Hindlimb muscle (tissue), 1 donor: Measurements from ENCODE around the gene CLDN12. TPM values are rescaled to one million over a fixed set of nuclear protein-coding genes. Genes with fewer than 3 reads are reported as not detected.

Experiments
- DNase-seq: peaks from one replicate; pipeline ENCODE4 v3.0.0-alpha.2; 2013
- polyA plus RNA-seq: library from polyadenylated mRNA; unstranded; fragments of 120-200 nt; gene quantifications from one replicate; pipeline ENCODE4 v1.2.1, GENCODE V29; 2013; ENCODE audit not compliant: insufficient read length

CLDN12 gene
- polyA plus RNA-seq, result 19.6 TPM

- peak; percentile 88 for DNase-seq
These were observed at the start of gene CLDN12 for GRCh38 chr7:90403174-90404113. Gene CLDN12 (plus strand): TSS chr7:90403461. CDS start chr7:90412677, 9,216 bp downstream.

- no peak for DNase-seq
These were observed 19.8 kb upstream of the CLDN12 start for GRCh38 chr7:90383422-90383821.

- DNase-seq, result no peak
These were observed 19.4 kb upstream of the CLDN12 start for GRCh38 chr7:90383861-90384260.

DNA sequence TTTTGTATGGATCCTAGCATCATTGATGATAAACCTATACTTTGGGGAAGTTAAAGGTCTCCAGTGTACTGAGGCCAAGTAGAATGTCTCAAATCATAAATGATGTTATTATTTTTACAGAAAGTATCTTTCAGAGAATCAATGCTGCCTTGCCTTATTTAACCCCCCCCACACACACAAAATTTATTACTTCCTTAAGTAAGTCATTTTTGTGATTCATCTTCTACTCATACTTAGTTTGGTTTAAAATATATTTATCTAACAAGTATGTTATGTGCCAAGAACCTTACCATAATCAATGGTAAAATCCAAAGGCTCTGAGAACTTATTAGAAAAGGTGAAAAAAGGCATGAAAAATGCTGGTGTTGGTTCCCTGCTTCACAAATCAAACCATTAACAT lies 18.8 kb upstream of the CLDN12 start:
- DNase-seq, result no peak

DNA sequence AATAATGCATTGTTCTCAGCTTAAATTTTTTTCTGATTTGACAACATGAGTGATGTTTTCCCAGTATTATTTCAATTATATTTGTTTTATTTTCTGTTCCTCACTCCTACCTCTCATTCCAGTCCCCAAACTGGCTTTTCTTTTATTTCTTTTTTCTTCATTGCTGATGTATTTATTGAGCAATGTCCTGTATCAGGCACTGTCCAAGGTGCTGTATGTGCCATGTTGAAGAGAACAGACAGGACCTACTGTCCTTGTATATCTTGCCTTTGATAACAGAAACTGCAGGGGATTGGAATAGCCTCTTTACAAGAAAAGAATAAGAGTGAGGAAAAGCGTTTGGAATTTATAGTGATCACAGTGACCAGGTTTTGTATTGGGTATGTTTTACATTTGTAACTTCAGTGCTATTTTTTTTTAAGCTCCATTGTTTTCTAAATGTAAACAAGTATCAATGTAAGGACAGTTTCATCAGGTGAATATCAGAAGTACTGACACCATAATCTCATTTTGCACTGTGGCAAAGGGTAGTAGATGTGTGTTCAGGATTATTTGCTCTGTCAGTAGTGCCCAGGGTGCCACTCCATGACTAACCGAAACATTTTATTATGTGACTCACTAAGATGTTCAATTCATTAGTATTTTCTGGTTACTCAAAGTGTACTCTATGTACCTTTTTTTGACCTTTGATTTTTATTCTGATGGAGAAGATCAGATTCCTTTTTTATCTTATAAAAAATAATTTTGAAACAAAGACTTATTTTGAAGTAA lies 15.6 kb upstream of the CLDN12 start:
- no peak for DNase-seq

DNA sequence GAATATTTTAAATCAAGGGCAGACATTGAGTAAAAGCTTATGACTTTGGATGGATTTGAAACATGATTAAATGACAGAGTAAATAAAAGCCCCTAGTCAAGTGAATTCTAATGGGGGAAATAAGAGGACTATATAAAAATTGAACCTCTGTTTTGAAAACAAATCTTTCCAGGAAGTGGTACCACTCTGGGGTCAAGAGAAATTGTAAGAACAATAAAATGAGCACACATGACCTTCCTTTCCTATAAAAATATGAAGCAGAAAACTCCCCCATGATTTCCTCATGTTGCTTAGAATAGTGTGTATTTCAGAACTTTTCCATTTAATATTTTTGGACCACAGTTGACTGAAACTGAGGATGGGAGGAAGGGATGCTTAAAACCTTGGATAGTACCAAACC lies 12.3 kb upstream of the CLDN12 start:
- no peak for DNase-seq

DNA sequence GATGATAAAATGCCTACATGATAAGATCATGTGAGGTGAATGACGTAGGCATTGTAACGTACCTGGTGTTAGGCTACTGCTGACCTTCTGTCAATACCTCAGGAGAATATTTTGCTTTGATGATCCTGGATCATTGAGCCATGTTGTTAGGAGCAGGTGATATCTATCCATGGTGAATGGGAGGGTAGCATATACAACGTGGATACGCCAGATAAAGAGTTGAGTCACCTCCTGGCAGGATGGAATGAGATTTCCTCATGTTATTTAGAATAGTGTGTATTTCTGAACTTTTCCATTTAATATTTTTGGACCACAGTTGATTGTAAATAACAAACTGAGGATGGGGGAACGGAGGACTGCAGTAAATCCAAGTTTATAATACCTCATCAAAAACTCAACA lies 11.8 kb upstream of the CLDN12 start:
- DNase-seq, result no peak

GRCh38 chr7:90396420-90396819 lies 6.8 kb upstream of the CLDN12 start:
- DNase-seq, result no peak

GRCh38 chr7:90401989-90402388 lies 1.3 kb upstream of the CLDN12 start:
- DNase-seq, result no peak

GRCh38 chr7:90402785-90403173 lies 482 bp upstream of the CLDN12 start:
- DNase-seq, result no peak

GRCh38 chr7:90404777-90405176 lies 1.5 kb downstream of the CLDN12 start:
- no peak for DNase-seq

GRCh38 chr7:90407484-90407821 lies 4.2 kb downstream of the CLDN12 start:
- DNase-seq, result no peak

- no peak for DNase-seq
These were observed 4.9 kb downstream of the CLDN12 start for GRCh38 chr7:90408142-90408541.

- DNase-seq, result no peak
These were observed 6.4 kb downstream of the CLDN12 start for GRCh38 chr7:90409667-90410066.

DNA sequence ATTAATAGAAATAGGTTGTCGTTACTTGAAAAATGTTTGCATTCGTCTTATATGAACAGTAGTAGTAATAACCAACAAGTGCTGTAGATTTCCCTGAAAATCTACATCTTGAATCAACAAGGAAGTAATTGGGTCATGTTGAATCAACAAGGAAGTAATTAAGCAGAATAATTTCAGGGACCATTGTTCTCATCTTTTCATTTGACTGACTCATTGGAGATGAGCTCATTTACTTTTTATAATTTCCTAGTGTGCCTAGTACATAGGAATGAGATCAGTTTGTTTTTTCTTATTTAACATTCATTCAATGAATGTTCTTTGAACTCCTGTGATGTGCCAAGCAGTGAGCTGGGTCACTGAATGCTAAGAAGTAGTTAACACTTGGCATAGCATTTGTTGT lies 8.2 kb downstream of the CLDN12 start:
- no peak for DNase-seq

DNA sequence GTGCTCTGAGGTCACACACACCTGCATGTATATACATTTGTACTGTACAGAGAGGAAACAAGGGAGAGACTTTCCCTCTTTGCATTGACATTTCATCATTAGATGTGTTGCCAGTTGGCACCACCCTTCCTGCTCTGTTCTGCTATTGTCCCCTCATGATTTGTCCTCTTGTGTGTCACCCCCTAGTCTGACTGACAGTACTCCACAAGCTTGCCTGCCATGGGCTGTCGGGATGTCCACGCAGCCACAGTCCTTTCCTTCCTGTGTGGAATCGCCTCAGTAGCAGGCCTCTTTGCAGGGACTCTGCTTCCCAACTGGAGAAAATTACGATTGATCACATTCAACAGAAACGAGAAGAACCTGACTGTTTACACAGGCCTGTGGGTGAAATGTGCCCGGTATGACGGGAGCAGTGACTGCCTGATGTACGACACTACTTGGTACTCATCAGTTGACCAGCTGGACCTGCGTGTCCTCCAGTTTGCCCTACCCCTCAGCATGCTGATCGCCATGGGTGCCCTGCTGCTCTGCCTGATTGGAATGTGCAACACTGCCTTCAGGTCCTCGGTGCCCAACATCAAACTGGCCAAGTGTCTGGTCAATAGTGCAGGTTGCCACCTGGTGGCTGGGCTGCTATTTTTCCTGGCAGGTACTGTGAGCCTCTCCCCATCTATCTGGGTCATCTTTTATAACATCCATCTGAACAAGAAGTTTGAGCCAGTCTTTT lies 9.4 kb downstream of the CLDN12 start:
- no peak for DNase-seq

DNA sequence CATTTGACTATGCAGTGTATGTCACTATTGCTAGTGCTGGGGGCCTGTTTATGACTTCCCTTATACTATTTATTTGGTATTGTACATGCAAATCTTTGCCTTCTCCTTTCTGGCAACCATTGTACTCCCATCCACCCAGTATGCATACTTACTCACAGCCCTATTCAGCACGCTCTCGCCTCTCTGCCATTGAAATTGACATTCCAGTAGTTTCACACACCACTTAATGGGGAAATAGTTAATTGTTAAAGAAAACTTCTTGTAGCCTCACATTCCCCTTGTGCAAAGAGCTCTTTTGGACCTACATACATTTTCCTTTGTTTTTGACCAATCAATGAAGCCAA lies 9.9 kb downstream of the CLDN12 start:
- no peak for DNase-seq

DNA sequence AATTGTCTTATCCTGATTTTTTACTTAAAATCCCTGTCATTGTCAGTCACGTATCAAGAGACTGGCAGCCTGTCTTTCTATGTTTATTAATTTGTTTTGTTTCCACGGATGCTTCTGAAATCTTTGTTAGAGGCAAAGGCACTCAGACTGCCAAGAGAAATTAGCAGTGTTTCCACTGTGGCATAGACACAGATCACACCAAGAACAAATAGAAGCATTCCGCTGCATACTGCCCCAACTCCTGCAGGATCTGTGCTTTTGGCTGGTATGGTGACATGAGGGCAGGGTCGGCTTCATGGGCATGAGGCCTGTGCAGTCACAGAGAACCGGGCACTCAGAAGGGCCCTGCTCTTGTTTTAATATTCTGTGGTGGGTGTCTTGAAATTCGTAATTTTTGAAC lies 18.4 kb downstream of the CLDN12 start:
- DNase-seq, result no peak

DNA sequence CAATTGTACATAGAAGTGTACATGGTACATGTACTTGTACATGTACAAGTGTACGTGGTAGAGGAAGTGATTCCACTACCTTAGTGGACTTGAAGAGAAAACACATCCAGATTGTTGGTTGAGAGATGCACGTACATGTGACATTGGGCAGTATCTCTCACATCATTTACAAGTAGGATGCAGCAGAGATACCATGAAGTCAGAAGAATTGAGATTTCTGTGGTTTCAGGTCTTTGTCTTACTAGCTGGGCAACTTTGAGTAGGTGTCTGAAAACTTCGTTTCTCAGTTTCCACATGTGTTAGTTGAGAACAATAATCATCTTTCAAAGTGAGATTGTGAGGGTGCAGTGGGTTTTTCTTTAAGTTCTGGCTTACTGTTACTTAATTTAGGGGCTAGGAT lies 21.5 kb downstream of the CLDN12 start:
- DNase-seq, result no peak

DNA sequence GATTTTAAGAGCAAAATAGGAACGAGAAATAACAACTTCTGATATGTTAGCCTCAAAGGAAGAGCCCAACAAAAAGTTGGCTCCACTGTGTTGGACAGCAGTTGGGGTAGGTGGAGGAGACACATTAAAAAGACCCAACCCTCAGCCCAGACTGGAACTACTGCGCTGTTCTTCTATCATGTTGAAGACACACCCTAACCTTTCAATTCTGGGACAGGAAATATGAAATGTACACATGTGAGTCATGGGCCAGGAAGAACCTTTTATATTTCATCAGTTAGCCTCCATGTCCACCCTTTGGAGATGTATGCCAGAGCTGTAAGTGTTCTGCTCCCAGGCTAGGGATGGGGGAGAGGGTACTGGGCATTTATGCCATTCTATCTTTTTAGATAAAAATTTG lies 22.1 kb downstream of the CLDN12 start:
- DNase-seq, result no peak

GRCh38 chr7:90430614-90431460 lies 27.6 kb downstream of the CLDN12 start:
- DNase-seq, result no peak

GRCh38 chr7:90432752-90433151 lies 29.5 kb downstream of the CLDN12 start:
- DNase-seq, result no peak
